Stimulated activated CD4-positive, alpha-beta T cell treated with anti-CD3 and anti-CD28 coated beads, Interleukin-12 subunit alpha, Interleukin-12 subunit beta, amount 100 ng/mL, for 48 hours (primary cell): ENCODE measurements around the gene CLSTN1.
"Not testable (repeated sequence)": the region's sequence is repeated elsewhere in the genome, so short reads cannot be mapped to it uniquely, and the experiment has no call there.

Source experiments
- DNase-seq, 3 donors: peaks; one replicate each; pipeline ENCODE4 v3.0.0-alpha.2; 2020; ENCODE audit warnings: low read depth in 2 of 3, low spot score in 1 of 3

The CLSTN1 gene

DNA sequence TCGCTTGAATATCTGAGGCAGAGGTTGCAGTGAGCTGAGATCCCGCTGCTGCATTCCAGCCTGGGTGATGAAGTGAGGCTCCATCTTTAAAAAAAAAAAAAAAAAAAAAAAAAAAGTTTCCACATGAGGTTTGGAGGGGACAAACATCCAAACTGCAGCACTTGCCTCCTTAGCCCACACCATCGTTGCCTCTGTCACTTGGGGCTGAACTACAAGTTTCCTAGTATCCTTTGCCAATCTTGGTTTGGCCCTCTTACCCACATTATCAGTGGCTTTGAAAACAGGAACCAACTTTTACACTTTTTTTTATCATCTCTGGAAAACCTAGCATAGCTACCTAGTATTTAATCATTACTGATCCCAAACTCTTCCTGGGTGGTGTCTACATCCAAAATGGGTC lies 59.2 kb downstream of the CLSTN1 start:
- DNase-seq = no peak

GRCh38 chr1:9763914-9764313 lies 59.9 kb downstream of the CLSTN1 start:
- no peak for DNase-seq

- DNase-seq = not testable (repeated sequence)
Observed at GRCh38 chr1:9762446-9762845, 61.3 kb downstream of the CLSTN1 start.

- DNase-seq = no peak
Observed at GRCh38 chr1:9761855-9762254, 61.9 kb downstream of the CLSTN1 start.

DNA sequence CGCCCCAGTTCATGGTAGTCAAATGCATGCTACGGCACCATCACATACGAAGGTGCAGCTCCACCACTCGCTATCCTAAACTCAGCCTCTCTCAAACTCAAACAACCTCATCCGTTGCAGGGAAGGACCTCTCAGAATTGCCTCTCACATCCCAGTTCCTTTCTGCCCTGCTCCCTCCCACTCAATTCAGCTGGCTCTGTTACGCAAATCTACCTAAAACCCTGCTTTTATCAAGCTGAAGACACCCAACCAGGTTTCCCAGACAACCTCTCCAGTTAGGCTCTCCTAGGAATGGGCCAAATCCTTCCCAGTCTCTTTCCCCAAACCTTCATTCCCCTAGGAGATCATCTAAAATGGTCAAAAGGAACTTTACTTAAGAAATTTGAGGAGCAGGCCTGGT lies 62.9 kb downstream of the CLSTN1 start:
- DNase-seq = no peak

GRCh38 chr1:9759939-9760338 lies 63.8 kb downstream of the CLSTN1 start:
- no peak for DNase-seq

DNA sequence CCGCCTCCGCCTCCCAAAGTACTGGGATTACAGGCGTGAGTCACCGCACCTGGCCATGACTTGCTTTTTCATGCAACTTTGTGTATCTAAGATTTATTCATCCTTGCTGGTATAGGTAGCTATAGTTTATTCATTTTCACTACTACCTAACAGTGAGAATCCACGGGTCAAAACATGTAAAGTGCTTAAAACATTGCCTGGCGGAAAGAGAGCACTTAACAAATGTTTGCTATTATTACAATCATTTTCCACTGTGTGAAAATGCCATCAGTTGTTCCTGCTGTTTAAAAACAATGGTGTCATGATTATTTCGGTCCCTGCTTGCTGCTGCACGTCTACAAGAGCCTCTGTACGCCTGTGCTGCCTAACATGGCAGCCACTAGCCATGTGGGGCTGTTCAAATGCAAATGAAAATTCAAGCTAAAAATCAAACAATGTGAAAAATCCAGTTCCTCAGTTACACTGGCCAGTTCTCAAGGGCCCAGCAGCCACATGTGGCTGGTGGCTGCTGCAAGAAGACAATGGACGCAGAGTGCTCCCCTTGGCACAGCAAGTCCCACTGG lies 65.1 kb downstream of the CLSTN1 start:
- DNase-seq = no peak

- DNase-seq = no peak
Observed at GRCh38 chr1:9755441-9755995, 68.2 kb downstream of the CLSTN1 start.

DNA sequence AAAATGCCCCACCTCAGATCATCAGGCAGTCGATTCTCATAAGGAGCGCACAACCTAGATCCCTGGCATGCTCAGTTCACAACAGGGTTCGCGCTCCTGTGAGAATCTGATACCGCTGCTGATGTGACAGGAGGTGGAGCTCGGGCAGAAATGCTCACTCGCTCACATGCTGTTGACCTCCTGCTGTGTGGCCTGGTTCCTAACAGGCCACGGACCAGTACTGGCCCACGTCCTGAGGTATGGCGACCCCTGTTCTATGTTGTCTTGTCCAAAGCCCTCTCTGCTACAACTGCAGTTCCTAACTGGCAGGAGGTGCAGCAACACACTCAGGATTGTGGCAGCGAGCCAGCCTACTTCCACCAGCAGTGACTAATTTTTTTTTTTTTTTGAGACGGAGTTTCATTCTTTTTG lies 70.6 kb downstream of the CLSTN1 start:
- no peak for DNase-seq

GRCh38 chr1:9751971-9752370 lies 71.8 kb downstream of the CLSTN1 start:
- no peak for DNase-seq

DNA sequence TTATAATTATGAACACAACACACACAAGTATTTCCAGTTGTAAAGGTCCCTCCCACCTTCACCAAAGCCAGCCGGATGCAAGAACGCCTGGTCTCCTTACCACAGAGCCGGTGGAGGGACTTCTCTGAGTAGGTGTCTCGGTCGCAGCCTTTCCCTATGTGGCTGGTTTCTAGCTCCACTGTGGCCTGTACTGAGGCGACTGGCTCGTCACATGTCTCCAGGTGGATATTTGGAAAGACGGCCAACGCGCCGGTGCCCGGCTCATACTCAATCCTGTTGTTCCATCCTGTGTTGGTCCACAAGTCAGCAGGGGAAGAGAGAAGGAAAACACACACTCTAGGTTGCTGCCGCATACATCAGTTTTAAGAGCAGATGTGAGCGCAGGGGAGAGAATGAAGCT lies 74.4 kb downstream of the CLSTN1 start:
- DNase-seq = no peak

GRCh38 chr1:9748391-9748790 lies 75.4 kb downstream of the CLSTN1 start:
- not testable (repeated sequence) for DNase-seq

- DNase-seq = no peak
Observed at GRCh38 chr1:9746651-9747050, 77.1 kb downstream of the CLSTN1 start.

DNA sequence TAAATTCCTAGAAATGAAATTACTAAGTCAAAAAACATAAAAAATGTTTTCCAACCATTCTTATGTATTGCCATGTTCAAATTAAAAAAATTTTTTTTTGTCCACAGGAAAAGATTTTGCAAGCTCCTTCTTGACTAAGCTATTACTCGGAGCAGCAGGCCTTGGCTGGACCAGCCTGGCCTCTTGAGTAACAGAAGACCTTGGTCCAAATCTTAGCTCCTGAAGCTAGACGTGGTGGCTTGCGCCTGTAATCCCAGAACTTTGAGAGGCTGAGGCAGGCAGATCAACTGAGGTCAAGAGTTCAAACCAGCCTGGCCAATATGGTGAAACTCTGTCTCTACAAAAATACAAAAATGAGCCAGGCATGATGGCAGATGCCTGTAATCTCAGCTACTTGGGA lies 77.6 kb downstream of the CLSTN1 start:
- no peak for DNase-seq

GRCh38 chr1:9744106-9744799 lies 79.5 kb downstream of the CLSTN1 start:
- no peak for DNase-seq

- DNase-seq = no peak
Observed at GRCh38 chr1:9737671-9738070, 86.1 kb downstream of the CLSTN1 start.

DNA sequence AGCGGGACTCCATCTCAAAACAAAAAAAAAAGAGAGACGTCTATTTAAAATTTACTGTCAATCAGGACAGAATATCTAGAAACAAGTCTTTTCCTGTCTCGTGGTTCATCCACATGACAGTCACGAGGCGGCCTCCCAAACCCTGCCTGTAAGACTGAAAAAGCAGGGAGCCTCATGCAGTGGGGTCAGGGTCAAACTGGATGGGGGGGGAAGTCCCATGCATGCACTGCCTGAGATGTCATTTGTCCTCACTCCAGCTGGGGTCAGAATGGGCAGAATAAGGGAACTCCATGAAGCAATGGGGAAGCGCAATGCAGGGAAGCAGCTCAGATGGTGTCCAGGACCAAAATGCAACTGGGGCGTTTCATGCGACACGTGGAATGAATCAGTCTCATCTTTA lies 86.7 kb downstream of the CLSTN1 start:
- no peak for DNase-seq

- no peak for DNase-seq
Observed at GRCh38 chr1:9736241-9736640, 87.5 kb downstream of the CLSTN1 start.

DNA sequence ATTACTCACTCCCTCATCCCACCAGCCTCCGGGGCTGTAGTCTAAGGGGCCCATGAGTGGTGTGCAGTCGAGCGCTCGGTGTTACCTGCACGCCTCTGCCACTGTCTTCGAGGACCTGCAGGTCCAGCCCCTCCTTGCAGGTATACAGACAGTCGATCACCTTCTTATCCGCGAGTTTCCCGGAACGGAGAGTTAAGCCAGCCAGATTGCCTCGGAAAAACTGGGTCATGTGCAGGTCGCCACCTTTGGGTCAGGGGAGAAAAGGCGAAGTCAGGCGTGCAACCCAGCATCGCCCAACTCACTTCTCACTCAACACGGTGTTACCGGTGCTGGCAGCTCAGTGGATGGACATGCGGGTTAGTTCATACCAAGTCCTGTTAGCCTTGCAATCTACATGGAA lies 88.0 kb downstream of the CLSTN1 start:
- no peak for DNase-seq

DNA sequence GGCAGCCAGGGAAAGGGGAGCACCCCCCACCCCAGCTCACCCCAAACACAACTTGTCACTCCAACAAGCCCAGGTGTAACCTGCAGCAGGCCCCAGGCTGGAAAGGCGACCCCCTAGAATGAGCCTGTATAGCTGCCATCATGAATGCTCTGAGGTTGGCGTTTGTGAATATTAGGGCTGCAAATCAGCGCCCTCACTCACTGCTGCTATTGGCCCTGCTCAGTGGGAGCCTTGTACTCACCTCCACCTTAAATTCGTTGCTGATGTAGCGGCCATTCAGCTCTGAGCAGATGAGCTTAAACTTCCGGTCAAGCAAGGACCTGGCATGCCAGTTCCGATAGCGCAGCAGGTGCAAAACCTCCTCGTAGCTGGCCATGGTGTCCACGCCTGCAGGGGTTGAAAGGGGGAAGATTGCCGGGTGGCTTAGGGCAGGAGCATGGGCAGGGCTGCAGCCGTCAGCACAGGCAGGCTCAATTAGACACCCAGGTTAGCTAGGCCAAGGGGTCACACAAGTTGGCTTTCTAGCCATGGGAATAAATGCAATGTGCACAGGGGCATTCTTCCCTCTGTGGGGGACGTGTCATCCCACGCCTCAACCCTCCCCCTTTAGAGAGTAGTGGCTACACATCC lies 90.5 kb downstream of the CLSTN1 start:
- DNase-seq = no peak

- no peak for DNase-seq
Observed at GRCh38 chr1:9732123-9732971, 91.4 kb downstream of the CLSTN1 start.

GRCh38 chr1:9731561-9731960 lies 92.2 kb downstream of the CLSTN1 start:
- DNase-seq = no peak
